ENCODE data around the gene GZF1. TPM values are rescaled to one million over a fixed set of nuclear protein-coding genes. Genes with fewer than 3 reads are reported as not detected.

The GZF1 gene
- total RNA-seq = 10 to 100 TPM in 2 of 4 donors, 1 to 10 TPM in 2; 4.9 to 23.3 (median 13.3) TPM

DNA sequence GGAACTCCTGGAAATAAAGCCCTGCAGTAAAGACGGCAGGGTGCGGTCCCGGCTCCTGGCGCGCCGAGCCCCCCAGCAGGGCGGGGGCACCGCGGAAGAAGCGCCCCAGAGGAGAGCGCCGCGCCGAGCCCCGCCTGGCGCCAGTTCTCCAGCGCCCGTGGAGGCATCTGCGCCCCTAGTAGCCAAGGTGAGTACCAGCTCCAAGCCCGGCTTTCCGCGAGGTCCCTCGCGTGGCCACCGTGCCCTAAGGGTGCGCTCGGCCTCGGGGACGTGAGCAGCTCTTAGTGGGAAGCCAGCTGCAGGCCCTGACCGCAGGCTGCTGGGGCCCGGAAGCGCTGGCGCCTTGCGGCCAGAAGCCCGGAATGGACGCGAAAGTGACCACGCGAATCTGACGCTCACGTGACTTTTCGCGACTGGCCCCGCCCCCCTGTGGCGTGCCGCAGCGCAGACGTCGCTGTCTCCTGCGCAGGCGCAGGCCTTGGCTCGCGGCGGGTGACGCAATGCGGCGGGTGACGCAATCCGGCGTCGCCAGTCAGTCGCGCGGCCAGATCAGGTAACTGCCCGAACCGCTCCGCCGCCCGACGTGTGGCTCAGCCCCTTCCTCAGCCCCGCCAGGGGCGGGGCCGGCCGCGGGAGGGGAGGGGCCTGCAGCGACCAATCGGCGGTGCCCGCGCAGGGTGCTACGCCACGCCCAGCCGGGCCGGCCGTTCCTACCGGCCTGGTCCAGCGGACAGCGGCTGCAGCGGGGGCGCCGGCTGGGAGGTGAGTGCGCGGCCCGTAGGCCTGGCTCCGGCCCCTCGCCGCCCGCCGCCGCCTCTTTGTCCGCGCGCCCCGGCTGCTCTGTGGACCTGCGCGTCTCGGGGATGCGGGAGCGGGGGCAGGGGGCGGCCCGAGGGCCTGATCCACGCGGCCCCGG lies at the start of gene GZF1:
GZF1 (plus strand) TSS at position 707 of the 916 bp plus-strand sequence. CDS start 2,202 bp downstream, outside the sequence.
- 0% methylated on average over 82 of the region's 114 CpGs; no CpG with 5 or more reads in 1 of the 2 donors for WGBS, 2 donors (ENCODE audit: low coverage in 1 of 2)
- Histone ChIP-seq H3K27ac (peak within 1 kb of the TSS; percentile 98 to 100 (median 99)), H3K4me1 (peaks cover 15 to 60% (median 46%) of the 10 kb centered on the region in 4 donors), H3K36me3 (peaks cover 0 to 4% (median 0%) of the 10 kb centered on the region in 4 donors), H3K27me3 (no peaks in the 10 kb centered on the region), H3K9me3 (no peaks in the 10 kb centered on the region), H3K4me3 (peak within 1 kb of the TSS; percentile 80 to 91 (median 83))
- in situ Hi-C loops (cut with MboI; ENCODE audit: low pct_ligation_motif_present in 1 of 4, low pct_unique_long_range_greater_than_20kb in 1 of 4, low sequenced_read_pairs in 3 of 4) = no loop called here
- peak; percentile 99 for DNase-seq
- intact Hi-C loops (cut with DNase I; ENCODE audit: low total_unique reads) = loop anchor here (10.0 kb wide), 1 partner anchor 53 kb away; no protein-coding TSS in a partner anchor
- TF ChIP-seq POLR2A (IDR thresholded peaks at IDR 0.05) (peak; percentile 99), POLR2AphosphoS5 (IDR thresholded peaks at IDR 0.05) (peak; percentile 98 to 99 (median 99)), EP300 (IDR thresholded peaks at IDR 0.05; ENCODE audit: low read depth) (peak; percentile 74)
- TF ChIP-seq, protein P1, sequence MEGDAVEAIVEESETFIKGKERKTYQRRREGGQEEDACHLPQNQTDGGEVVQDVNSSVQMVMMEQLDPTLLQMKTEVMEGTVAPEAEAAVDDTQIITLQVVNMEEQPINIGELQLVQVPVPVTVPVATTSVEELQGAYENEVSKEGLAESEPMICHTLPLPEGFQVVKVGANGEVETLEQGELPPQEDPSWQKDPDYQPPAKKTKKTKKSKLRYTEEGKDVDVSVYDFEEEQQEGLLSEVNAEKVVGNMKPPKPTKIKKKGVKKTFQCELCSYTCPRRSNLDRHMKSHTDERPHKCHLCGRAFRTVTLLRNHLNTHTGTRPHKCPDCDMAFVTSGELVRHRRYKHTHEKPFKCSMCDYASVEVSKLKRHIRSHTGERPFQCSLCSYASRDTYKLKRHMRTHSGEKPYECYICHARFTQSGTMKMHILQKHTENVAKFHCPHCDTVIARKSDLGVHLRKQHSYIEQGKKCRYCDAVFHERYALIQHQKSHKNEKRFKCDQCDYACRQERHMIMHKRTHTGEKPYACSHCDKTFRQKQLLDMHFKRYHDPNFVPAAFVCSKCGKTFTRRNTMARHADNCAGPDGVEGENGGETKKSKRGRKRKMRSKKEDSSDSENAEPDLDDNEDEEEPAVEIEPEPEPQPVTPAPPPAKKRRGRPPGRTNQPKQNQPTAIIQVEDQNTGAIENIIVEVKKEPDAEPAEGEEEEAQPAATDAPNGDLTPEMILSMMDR (IDR thresholded peaks at IDR 0.05) = peak in 2 of 5 experiments; percentile 22 to 58

DNA sequence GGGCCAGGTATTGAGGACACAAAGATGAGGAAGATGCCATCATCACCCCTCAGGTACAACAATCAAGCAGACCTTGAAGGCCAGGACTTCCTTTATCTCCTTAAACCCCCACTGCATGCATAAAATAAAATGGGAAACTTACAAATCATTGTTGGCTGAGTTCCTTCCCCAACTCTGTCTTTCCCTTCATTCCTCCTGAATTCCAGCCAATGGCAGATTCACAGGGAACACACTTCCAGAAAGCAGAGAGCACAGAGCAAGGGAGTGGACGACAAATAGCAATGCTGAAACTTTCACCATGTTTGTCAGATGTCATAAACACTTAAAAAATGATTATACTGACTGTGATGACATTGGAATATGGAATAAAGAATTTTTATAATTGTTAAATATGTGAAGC lies 48.7 kb upstream of the GZF1 start:
- no peaks in the 10 kb centered on the region for H3K27me3 ChIP-seq
- no peak for DNase-seq
- 67 to 76% methylated on average over 1 of the region's 1 CpG for WGBS, 2 donors (ENCODE audit: low coverage in 1 of 2)
- no peak for TF ChIP-seq POLR2A (IDR thresholded peaks at IDR 0.05)
- TF ChIP-seq, protein P1 (IDR thresholded peaks at IDR 0.05) = no peak
- no peak for TF ChIP-seq EP300 (IDR thresholded peaks at IDR 0.05; ENCODE audit: low read depth)
- no peak for TF ChIP-seq POLR2AphosphoS5 (IDR thresholded peaks at IDR 0.05)
- H3K4me3 ChIP-seq = no peak overlapping the region
- H3K4me1 ChIP-seq = peaks cover 0 to 5% (median 0%) of the 10 kb centered on the region in 4 donors
- no peak overlapping the region for H3K27ac ChIP-seq
- H3K36me3 ChIP-seq = no peaks in the 10 kb centered on the region
- in situ Hi-C loops (cut with MboI; ENCODE audit: low pct_ligation_motif_present in 1 of 4, low pct_unique_long_range_greater_than_20kb in 1 of 4, low sequenced_read_pairs in 3 of 4) (no loop called here), intact Hi-C loops (cut with DNase I; ENCODE audit: low total_unique reads) (no loop called here)
- no peaks in the 10 kb centered on the region for H3K9me3 ChIP-seq

DNA sequence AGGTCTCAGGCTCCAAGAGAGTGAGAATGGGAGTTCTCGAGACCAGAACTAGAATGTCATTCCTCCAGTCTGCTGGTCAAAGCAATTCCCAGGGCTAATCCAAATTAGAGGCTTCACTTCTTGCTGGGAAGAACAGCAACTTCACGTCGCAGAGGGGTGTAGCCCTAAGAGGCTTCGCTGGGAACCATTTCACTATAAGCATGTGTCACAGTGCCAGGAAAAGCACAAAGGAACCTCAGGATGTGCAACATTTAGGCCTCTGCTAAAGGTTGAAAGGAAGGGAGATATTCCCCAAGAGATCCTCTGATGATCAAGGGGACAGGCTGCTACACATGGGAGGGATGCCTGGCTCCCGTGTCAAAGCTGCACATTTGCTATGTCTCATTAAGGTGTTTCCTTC lies 47.3 kb upstream of the GZF1 start:
- H3K27ac ChIP-seq = peak overlapping the region; percentile 39 to 61 (median 48)
- H3K9me3 ChIP-seq = no peaks in the 10 kb centered on the region
- in situ Hi-C loops (cut with MboI; ENCODE audit: low pct_ligation_motif_present in 1 of 4, low pct_unique_long_range_greater_than_20kb in 1 of 4, low sequenced_read_pairs in 3 of 4) = no loop called here

DNA sequence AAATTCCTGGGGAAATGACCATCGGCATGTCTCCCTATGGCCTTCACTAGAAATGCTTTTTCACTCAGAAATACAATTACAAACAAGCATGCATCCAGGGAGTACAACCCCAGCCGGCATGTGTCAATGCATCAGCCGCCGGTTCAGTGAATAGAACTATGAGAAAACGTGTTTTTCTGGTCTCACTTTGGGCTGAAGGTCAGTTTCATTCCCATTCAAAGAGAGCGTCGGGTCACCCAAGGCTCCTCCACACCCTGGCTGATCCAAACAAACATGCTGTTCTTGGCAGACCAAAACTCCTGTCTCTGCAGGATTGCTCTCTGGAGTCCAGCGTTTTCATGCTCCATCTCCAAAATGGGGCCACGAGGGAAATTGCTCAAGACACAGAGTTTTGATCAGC lies 46.9 kb upstream of the GZF1 start:
- TF ChIP-seq, protein P1 (IDR thresholded peaks at IDR 0.05) = no peak
- peak in 1 of 3 donors; percentile 33 for TF ChIP-seq POLR2AphosphoS5 (IDR thresholded peaks at IDR 0.05)
- no peak overlapping the region for H3K4me3 ChIP-seq
- in situ Hi-C loops (cut with MboI; ENCODE audit: low pct_ligation_motif_present in 1 of 4, low pct_unique_long_range_greater_than_20kb in 1 of 4, low sequenced_read_pairs in 3 of 4) = no loop called here
- H3K27me3 ChIP-seq = no peaks in the 10 kb centered on the region
- H3K9me3 ChIP-seq = no peaks in the 10 kb centered on the region
- H3K4me1 ChIP-seq = peaks cover 0 to 5% (median 0%) of the 10 kb centered on the region in 4 donors
- 56 to 75% methylated on average over 5 to 9 of the region's 9 CpGs for WGBS, 2 donors (ENCODE audit: low coverage in 1 of 2)
- no peaks in the 10 kb centered on the region for H3K36me3 ChIP-seq
- DNase-seq = no peak
- peak overlapping the region; percentile 39 to 61 (median 51) for H3K27ac ChIP-seq
- intact Hi-C loops (cut with DNase I; ENCODE audit: low total_unique reads) = no loop called here

More for the DNA sequence above, 47.3 kb upstream of the GZF1 start:
- intact Hi-C loops (cut with DNase I; ENCODE audit: low total_unique reads) = no loop called here
- H3K27me3 ChIP-seq = no peaks in the 10 kb centered on the region
- TF ChIP-seq EP300 (IDR thresholded peaks at IDR 0.05; ENCODE audit: low read depth) (no peak), POLR2AphosphoS5 (IDR thresholded peaks at IDR 0.05) (no peak), POLR2A (IDR thresholded peaks at IDR 0.05) (no peak)
- TF ChIP-seq, protein P1 (IDR thresholded peaks at IDR 0.05) = no peak
- peaks cover 0 to 5% (median 0%) of the 10 kb centered on the region in 4 donors for H3K4me1 ChIP-seq
- WGBS, 2 donors (ENCODE audit: low coverage in 1 of 2) = 80 to 89% methylated on average over 1 to 5 of the region's 5 CpGs
- no peak overlapping the region for H3K4me3 ChIP-seq
- no peak for DNase-seq
- no peaks in the 10 kb centered on the region for H3K36me3 ChIP-seq

Data from transverse colon (tissue), 4 donors.